Upper lobe of left lung (tissue), 6 donors: ENCODE results near the gene KBTBD4. TPM values are rescaled to one million over a fixed set of nuclear protein-coding genes. Genes with fewer than 3 reads are reported as not detected.

Source experiments
- ATAC-seq, 2 donors: fragments of 200-7000 bp; cut with Tn5 transposase; one replicate each; pipeline ENCODE4 v1.9.1; 2022; ENCODE audit warnings: mild to moderate bottlenecking in 2 of 2, moderate library complexity in 2 of 2; ENCODE audit not compliant: low FRiP score in 2 of 2
- DNase-seq, 2 donors: peaks; one replicate each; pipeline ENCODE4 v3.0.0-alpha.2; 2019 to 2020
- H3K27ac ChIP-seq, 4 donors: fragments of 200-600 bp; sonication (generic); one replicate each; pipeline ENCODE4 v1.5.1; 2016 to 2019
- H3K27me3 ChIP-seq, 4 donors: fragments of 200-600 bp; sonication (generic); one replicate each; pipeline ENCODE4 v1.5.1; 2017 to 2019
- H3K36me3 ChIP-seq, 4 donors: fragments of 200-600 bp; sonication (generic); one replicate each; pipeline ENCODE4 v1.5.1; 2016 to 2019
- H3K4me1 ChIP-seq, 4 donors: fragments of 200-600 bp; sonication (generic); one replicate each; pipeline ENCODE4 v1.5.1; 2018 to 2019
- H3K4me3 ChIP-seq, 4 donors: fragments of 200-600 bp; sonication (generic); one replicate each; pipeline ENCODE4 v1.5.1; 2017 to 2019; ENCODE audit warnings: mild to moderate bottlenecking in 2 of 4, moderate library complexity in 1 of 4
- H3K9me3 ChIP-seq, 4 donors: fragments of 200-600 bp; sonication (generic); one replicate each; pipeline ENCODE4 v1.5.1; 2018 to 2019
- EP300 ChIP-seq, 4 donors: sonication (generic); formaldehyde crosslinking; IDR thresholded peaks; one replicate each; pipeline ENCODE4 v1.5.1; 2017; ENCODE audit warnings: antibody characterized with exemption in 4 of 4, control low read depth in 2 of 4
- POLR2A ChIP-seq, 4 donors: fragments of 450-650 bp; IDR thresholded peaks; one replicate each; pipeline ENCODE4 v1.5.1; 2016 to 2017; ENCODE audit warnings: antibody characterized with exemption in 4 of 4, mild to moderate bottlenecking in 2 of 4
- POLR2AphosphoS5 ChIP-seq, 2 donors: sonication (generic); formaldehyde crosslinking; IDR thresholded peaks; one replicate each; pipeline ENCODE4 v1.5.1; 2017; ENCODE audit warnings: antibody characterized with exemption in 2 of 2
- WGBS, 2 donors: methylation state at CpG; one replicate each; pipeline ENCODE4 v1.1.5; 2017 to 2018; 5-methylcytosine and 5-hydroxymethylcytosine counted together
- small RNA-seq, 4 donors: library from RNA; depleted of rRNA; stranded (forward); fragments of <200 nt; gene quantifications; one replicate each; pipeline ENCODE3, GENCODE V24; 2016
- total RNA-seq, 6 donors: library from RNA; depleted of rRNA in 4 of 6; stranded (reverse); fragments of >200 nt in 4 of 6; gene quantifications; one replicate each; pipeline versions ENCODE4 v1.1.0 to v1.2.1, GENCODE V29; 2016 to 2021
- TF ChIP-seq, protein P1 (sequence below), 6 experiments: fragments of 450-650 bp in 4 of 6; fragments of 200-600 bp in 2 of 6; sonication (generic) in 2 of 6; IDR thresholded peaks; one replicate each; pipeline ENCODE4 v1.5.1; 2016 to 2019; ENCODE audit warnings: antibody characterized with exemption in 6 of 6
- donor health status: DM: no; HTN: no; CAD: no; lungs with moderate emphysema.
- donor health status: DM: no; HTN: yes; CAD: no; lungs with severe emphysema.

Gene KBTBD4
- total RNA-seq, 6 donors from 2014 or later, result 3.1 to 22.2 (median 17.4) TPM

DNA sequence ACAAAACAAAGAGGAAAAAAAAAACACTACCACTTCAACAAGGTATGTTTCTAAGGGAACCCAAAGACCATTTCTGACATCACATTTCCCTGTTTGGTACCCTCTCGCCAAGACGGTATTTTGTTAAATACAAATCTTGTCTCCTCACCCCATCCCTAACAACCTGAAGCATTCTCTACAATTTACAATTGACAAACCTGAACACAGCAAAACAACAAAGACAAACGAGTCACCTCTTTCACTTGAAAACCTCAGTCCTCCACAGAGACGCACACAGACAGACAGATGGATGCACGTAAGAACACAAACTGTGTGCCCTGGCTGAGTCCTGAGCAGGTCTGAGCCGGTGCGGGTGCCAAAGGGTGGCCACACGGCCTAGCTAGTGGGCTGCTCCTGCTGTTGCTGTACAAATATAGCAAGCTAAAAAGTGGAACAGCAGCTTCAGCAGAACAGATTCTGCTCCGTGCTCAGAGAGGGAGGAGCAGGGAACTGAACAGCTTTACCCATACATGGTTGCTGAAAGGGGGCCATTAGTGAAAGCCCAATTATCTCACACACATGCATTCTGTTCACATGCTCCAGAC is 54.4 kb downstream of the KBTBD4 start:
- H3K4me3 ChIP-seq, result no peak overlapping the region
- no peaks in the 10 kb centered on the region for H3K27me3 ChIP-seq
- peaks cover 39 to 74% (median 50%) of the 10 kb centered on the region in 4 donors for H3K4me1 ChIP-seq
- H3K27ac ChIP-seq, result peak overlapping the region; percentile 59 to 76 (median 66)
- DNase-seq (peak; percentile 45 to 52), ATAC-seq (peak in 1 of 2 donors; percentile 56)
- no peaks in the 10 kb centered on the region for H3K9me3 ChIP-seq
- no peaks in the 10 kb centered on the region for H3K36me3 ChIP-seq
- TF ChIP-seq POLR2A (IDR thresholded peaks at IDR 0.05), result no peak
- TF ChIP-seq, protein P1, sequence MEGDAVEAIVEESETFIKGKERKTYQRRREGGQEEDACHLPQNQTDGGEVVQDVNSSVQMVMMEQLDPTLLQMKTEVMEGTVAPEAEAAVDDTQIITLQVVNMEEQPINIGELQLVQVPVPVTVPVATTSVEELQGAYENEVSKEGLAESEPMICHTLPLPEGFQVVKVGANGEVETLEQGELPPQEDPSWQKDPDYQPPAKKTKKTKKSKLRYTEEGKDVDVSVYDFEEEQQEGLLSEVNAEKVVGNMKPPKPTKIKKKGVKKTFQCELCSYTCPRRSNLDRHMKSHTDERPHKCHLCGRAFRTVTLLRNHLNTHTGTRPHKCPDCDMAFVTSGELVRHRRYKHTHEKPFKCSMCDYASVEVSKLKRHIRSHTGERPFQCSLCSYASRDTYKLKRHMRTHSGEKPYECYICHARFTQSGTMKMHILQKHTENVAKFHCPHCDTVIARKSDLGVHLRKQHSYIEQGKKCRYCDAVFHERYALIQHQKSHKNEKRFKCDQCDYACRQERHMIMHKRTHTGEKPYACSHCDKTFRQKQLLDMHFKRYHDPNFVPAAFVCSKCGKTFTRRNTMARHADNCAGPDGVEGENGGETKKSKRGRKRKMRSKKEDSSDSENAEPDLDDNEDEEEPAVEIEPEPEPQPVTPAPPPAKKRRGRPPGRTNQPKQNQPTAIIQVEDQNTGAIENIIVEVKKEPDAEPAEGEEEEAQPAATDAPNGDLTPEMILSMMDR (IDR thresholded peaks at IDR 0.05), result no peak
- no peak for TF ChIP-seq POLR2AphosphoS5 (IDR thresholded peaks at IDR 0.05)
- no peak for TF ChIP-seq EP300 (IDR thresholded peaks at IDR 0.05)
- 25 to 37% methylated on average over 9 of the region's 9 CpGs for WGBS, 2 donors

DNA sequence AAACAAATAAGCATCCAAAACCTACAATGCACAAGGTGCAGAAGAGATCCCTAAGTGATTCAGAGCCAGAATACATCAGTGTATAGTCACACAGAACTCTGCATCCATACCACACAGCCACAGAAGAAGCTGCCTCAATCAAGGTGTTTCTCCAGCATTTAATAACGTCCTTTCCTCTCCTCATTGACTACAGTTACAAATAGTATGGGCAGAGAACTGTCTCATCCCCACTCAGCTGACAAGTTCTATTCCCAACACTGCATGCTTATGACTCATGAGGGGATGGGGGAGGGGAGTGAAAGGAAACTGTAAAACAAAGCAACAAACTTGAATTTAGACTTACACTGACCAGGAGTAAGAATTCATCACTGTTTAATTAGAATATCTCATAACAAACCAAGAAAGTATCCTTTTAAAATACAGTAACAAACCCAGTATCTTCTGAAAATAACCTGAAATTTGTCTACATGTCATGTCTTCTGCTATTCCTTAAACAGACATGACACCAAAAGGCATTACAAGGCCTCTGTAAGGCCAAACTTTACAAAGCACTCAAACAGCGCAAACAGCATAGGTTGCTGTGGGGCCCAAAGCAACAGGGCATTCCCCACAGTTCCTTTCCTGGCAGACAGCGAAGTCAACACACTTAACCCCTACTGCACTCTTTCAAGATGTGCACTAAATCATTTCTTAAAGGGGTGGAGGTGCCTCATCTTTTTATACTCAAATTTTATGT is 55.1 kb downstream of the KBTBD4 start:
- Histone ChIP-seq H3K27me3 (no peaks in the 10 kb centered on the region), H3K27ac (peak overlapping the region; percentile 59 to 76 (median 66)), H3K4me3 (no peak overlapping the region), H3K36me3 (no peaks in the 10 kb centered on the region), H3K9me3 (no peaks in the 10 kb centered on the region), H3K4me1 (peaks cover 42 to 79% (median 55%) of the 10 kb centered on the region in 4 donors)
- DNase-seq (peak in 1 of 2 donors; percentile 67), ATAC-seq (peak; percentile 84 to 89)
- TF ChIP-seq EP300 (IDR thresholded peaks at IDR 0.05) (peak in 2 of 4 donors; percentile 2 to 70), POLR2AphosphoS5 (IDR thresholded peaks at IDR 0.05) (no peak), POLR2A (IDR thresholded peaks at IDR 0.05) (no peak)
- TF ChIP-seq, protein P1 (IDR thresholded peaks at IDR 0.05), result no peak
- WGBS, 2 donors, result 10 to 15% methylated on average over 3 of the region's 3 CpGs

Small RNA genes within 50 kb of the gene (small RNA-seq; reads per million reads assigned to genes)
- 0 reads per million in 4 donors for gene RN7SL652P
- 0 reads per million in 4 donors for gene RNU5E-10P

Other genes with a start within 250 kb of the KBTBD4 start
- gene MYBPC3, start 226.3 kb downstream of the KBTBD4 start, total RNA-seq, result 1 to 10 TPM in 3 of 6 donors, under 1 TPM in 2, not detected in 1; 0.61 to 1.8 (median 1.0) TPM
- 100 to 1,000 TPM in 5 of 6 donors, 10 to 100 TPM in 1; 52.8 to 275 (median 179) TPM for gene SPI1, start 200.4 kb downstream of the KBTBD4 start, total RNA-seq
- gene SLC39A13, start 170.4 kb downstream of the KBTBD4 start, total RNA-seq, result 10 to 100 TPM; 47.9 to 98.8 (median 62.8) TPM
- gene PSMC3, start 152.5 kb downstream of the KBTBD4 start, total RNA-seq, result 100 to 1,000 TPM in 3 of 6 donors, 10 to 100 TPM in 3; 70.1 to 116 (median 99.8) TPM
- gene RAPSN, start 129.8 kb downstream of the KBTBD4 start, total RNA-seq, result 1 to 10 TPM in 2 of 6 donors, under 1 TPM in 1, not detected in 3; 0.30 to 1.1 (median 1.0) TPM
- 100 to 1,000 TPM in 3 of 6 donors, 10 to 100 TPM in 3; 82.7 to 194 (median 113) TPM for gene CELF1, start 25.8 kb downstream of the KBTBD4 start, total RNA-seq
- gene PTPMT1, start 13.4 kb downstream of the KBTBD4 start, total RNA-seq, result 100 to 1,000 TPM in 2 of 6 donors, 10 to 100 TPM in 4; 69.1 to 188 (median 89.9) TPM
- 10 to 100 TPM; 42.5 to 92.6 (median 72.2) TPM for gene NDUFS3, start 104 bp upstream of the KBTBD4 start, total RNA-seq
- gene FAM180B, start 7.7 kb upstream of the KBTBD4 start, total RNA-seq, result under 1 TPM in 2 of 6 donors, not detected in 4; 0.14 to 0.30 TPM
- gene C1QTNF4, start 15.4 kb upstream of the KBTBD4 start, total RNA-seq, result 1 to 10 TPM in 1 of 6 donors, under 1 TPM in 3, not detected in 2; 0.46 to 2.1 (median 0.78) TPM
- gene MTCH2, start 63.6 kb upstream of the KBTBD4 start, total RNA-seq, result 10 to 100 TPM; 21.0 to 61.3 (median 35.6) TPM
- 10 to 100 TPM in 3 of 6 donors, 1 to 10 TPM in 3; 1.6 to 39.0 (median 10.7) TPM for gene AGBL2, start 136.4 kb upstream of the KBTBD4 start, total RNA-seq
- 100 to 1,000 TPM in 4 of 6 donors, 10 to 100 TPM in 2; 57.8 to 479 (median 155) TPM for gene FNBP4, start 188.4 kb upstream of the KBTBD4 start, total RNA-seq